Osteoblast (primary cell): ENCODE results near the gene SVOPL. TPM values are rescaled to one million over a fixed set of nuclear protein-coding genes. Genes with fewer than 3 reads are reported as not detected.
"Not testable (repeated sequence)": the region's sequence is repeated elsewhere in the genome, so short reads cannot be mapped to it uniquely, and the experiment has no call there.

Source experiments
- DNase-seq: peaks from one replicate; pipeline ENCODE4 v3.0.0; 2011; ENCODE audit warnings: low spot score, mixed read lengths; ENCODE audit not compliant: insufficient read length; ENCODE audit errors: missing footprints
- H2AFZ ChIP-seq: 2 replicates; pipeline ENCODE4 v1.6.0; 2011; ENCODE audit warnings: mild to moderate bottlenecking, low read length
- H3K27ac ChIP-seq: 2 replicates; pipeline ENCODE4 v1.5.1; 2011; ENCODE audit warnings: mild to moderate bottlenecking, low read depth, low read length, moderate library complexity
- H3K27me3 ChIP-seq: 2 replicates; pipeline ENCODE4 v1.6.0; 2012; ENCODE audit warnings: mild to moderate bottlenecking, control low read depth, inconsistent platforms, low read length, moderate library complexity; ENCODE audit not compliant: insufficient read depth
- H3K36me3 ChIP-seq: 2 replicates; pipeline ENCODE4 v1.5.1; 2011; ENCODE audit warnings: mild to moderate bottlenecking, low read length, control low read depth, moderate library complexity; ENCODE audit not compliant: insufficient read depth
- H3K4me1 ChIP-seq: 2 replicates; pipeline ENCODE4 v1.5.1; 2011; ENCODE audit warnings: mild to moderate bottlenecking, low read length, control low read depth, moderate library complexity; ENCODE audit not compliant: insufficient read depth
- H3K4me2 ChIP-seq: 2 replicates; pipeline ENCODE4 v1.6.0; 2011; ENCODE audit warnings: mild to moderate bottlenecking, low read length; ENCODE audit not compliant: insufficient read depth
- H3K4me3 ChIP-seq: fragments of 200-600 bp; sonication (generic); 3 replicates; pipeline ENCODE4 v1.5.1; 2012; ENCODE audit warnings: mild to moderate bottlenecking, low read length, inconsistent platforms; ENCODE audit not compliant: insufficient read depth
- H3K79me2 ChIP-seq: 2 replicates; pipeline ENCODE4 v1.6.0; 2012; ENCODE audit warnings: mild to moderate bottlenecking, low read length, control low read depth, inconsistent platforms; ENCODE audit not compliant: insufficient read depth
- H3K9me3 ChIP-seq: 2 replicates; pipeline ENCODE4 v1.5.1; 2011; ENCODE audit warnings: low read depth, low read length, control low read depth
- H4K20me1 ChIP-seq: 2 replicates; pipeline ENCODE4 v1.6.0; 2012; ENCODE audit warnings: mild to moderate bottlenecking, low read length, control low read depth; ENCODE audit not compliant: insufficient read depth
- CTCF ChIP-seq: IDR thresholded peaks from 2 replicates; pipeline ENCODE4 v1.5.1; 2011; ENCODE audit warnings: mild to moderate bottlenecking, low read depth, low read length, moderate library complexity; ENCODE audit errors: extremely low read depth
- total RNA-seq: library from RNA; depleted of rRNA; stranded (reverse); fragments of >200 nt; gene quantifications from 2 replicates; pipeline ENCODE4 v1.2.3, GENCODE V29; 2012

The SVOPL gene
- total RNA-seq, 1 donor, result not detected

- Histone ChIP-seq H3K4me1 (no peaks in the 10 kb centered on the region), H3K4me3 (no peak overlapping the region), H3K79me2 (no peaks in the 10 kb centered on the region), H3K9me3 (no peaks in the 10 kb centered on the region), H2AFZ (no peak overlapping the region), H3K27ac (no peak overlapping the region), H3K4me2 (no peak overlapping the region), H3K36me3 (no peaks in the 10 kb centered on the region), H3K27me3 (no peaks in the 10 kb centered on the region), H4K20me1 (no peaks in the 10 kb centered on the region)
- no peak for DNase-seq
- no peak for TF ChIP-seq CTCF
Observed at GRCh38 chr7:138697535-138698182, 3.5 kb downstream of the SVOPL start.

- not testable (repeated sequence) for H3K4me1 ChIP-seq, H3K27ac ChIP-seq, H3K9me3 ChIP-seq, H3K36me3 ChIP-seq, H3K4me3 ChIP-seq, H3K4me2 ChIP-seq, DNase-seq, H3K79me2 ChIP-seq, H3K27me3 ChIP-seq, H4K20me1 ChIP-seq, H2AFZ ChIP-seq
Observed at GRCh38 chr7:138695776-138696175, 5.4 kb downstream of the SVOPL start.

GRCh38 chr7:138695106-138695505, 6.1 kb downstream of the SVOPL start:
- DNase-seq, result no peak
- Histone ChIP-seq H3K27ac (no peak overlapping the region), H3K9me3 (no peaks in the 10 kb centered on the region), H3K36me3 (no peaks in the 10 kb centered on the region), H4K20me1 (no peaks in the 10 kb centered on the region), H2AFZ (no peak overlapping the region), H3K79me2 (no peaks in the 10 kb centered on the region), H3K4me2 (no peak overlapping the region), H3K4me1 (no peaks in the 10 kb centered on the region), H3K27me3 (no peaks in the 10 kb centered on the region), H3K4me3 (no peak overlapping the region)
- TF ChIP-seq CTCF, result no peak

- Histone ChIP-seq H3K27me3 (no peaks in the 10 kb centered on the region), H3K4me1 (no peaks in the 10 kb centered on the region), H3K4me2 (no peak overlapping the region), H4K20me1 (no peaks in the 10 kb centered on the region), H2AFZ (no peak overlapping the region), H3K36me3 (no peaks in the 10 kb centered on the region), H3K27ac (no peak overlapping the region), H3K9me3 (no peaks in the 10 kb centered on the region), H3K4me3 (no peak overlapping the region), H3K79me2 (no peaks in the 10 kb centered on the region)
- DNase-seq, result no peak
- no peak for TF ChIP-seq CTCF
Observed at GRCh38 chr7:138691178-138691577, 10.0 kb downstream of the SVOPL start.
